ENCODE results near the gene RIMS4.

- TF ChIP-seq CTCF (IDR thresholded peaks at IDR 0.05) = no peak
- TF ChIP-seq POLR2AphosphoS5 (IDR thresholded peaks at IDR 0.05; ENCODE audit: low read depth, low read length) = no peak
- TF ChIP-seq REST (IDR thresholded peaks at IDR 0.05; ENCODE audit: insufficient read depth in 1 of 2, low read depth in 2 of 2, low read length in 1 of 2) = no peak
- no peak for TF ChIP-seq TCF7L2 (IDR thresholded peaks at IDR 0.05; ENCODE audit: low read depth, low read length)
- no peak for TF ChIP-seq SIN3A (IDR thresholded peaks at IDR 0.05; ENCODE audit: borderline replicate concordance, insufficient read depth, low read depth, low read length)
These were observed 46.6 kb upstream of the RIMS4 start for GRCh38 chr20:44856856-44857448.
